Measurements from ENCODE around the gene SFT2D1. TPM values are rescaled to one million over a fixed set of nuclear protein-coding genes. Genes with fewer than 3 reads are reported as not detected.

SFT2D1 gene
- total RNA-seq, 1 donor from 2014 or later = 29.1 TPM

DNA sequence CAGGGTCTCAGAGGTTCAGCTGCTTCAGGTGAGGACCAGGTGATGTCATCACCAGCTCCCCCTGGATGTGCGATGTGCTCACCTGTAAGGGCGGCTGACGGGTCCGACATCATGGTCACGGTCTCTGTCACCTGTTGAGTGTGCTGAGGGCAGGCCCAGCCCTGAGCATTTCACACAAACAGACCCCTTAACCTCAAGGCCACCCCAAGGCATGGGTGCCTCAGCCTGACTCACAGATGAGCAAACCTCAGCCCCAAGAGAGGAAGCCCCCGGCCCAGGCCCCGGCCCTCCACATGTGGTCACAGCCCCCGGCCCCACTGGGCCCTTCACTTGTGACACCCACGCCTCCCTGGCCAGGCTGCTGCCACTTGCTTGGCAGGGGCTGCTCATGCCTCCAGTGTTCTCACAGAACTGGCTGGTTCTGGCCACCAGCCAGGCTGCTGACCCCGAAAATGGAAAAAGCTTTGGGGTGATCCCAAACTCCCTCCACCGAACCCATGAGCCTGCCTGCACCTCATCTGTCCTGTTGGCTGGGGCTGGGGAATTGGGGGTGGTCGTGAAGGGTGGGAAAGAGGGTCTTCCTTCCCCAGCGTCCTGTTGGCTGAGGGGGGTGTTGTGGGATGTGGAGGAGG, 67.5 kb downstream of the SFT2D1 start:
- DNase-seq (ENCODE audit: low spot score) = no peak
- no peaks in the 10 kb centered on the region for H3K9me3 Mint-ChIP-seq (ENCODE audit: unreplicated experiment)
- H3K4me3 Mint-ChIP-seq (ENCODE audit: unreplicated experiment) = no peak overlapping the region
- TF ChIP-seq, protein P1, sequence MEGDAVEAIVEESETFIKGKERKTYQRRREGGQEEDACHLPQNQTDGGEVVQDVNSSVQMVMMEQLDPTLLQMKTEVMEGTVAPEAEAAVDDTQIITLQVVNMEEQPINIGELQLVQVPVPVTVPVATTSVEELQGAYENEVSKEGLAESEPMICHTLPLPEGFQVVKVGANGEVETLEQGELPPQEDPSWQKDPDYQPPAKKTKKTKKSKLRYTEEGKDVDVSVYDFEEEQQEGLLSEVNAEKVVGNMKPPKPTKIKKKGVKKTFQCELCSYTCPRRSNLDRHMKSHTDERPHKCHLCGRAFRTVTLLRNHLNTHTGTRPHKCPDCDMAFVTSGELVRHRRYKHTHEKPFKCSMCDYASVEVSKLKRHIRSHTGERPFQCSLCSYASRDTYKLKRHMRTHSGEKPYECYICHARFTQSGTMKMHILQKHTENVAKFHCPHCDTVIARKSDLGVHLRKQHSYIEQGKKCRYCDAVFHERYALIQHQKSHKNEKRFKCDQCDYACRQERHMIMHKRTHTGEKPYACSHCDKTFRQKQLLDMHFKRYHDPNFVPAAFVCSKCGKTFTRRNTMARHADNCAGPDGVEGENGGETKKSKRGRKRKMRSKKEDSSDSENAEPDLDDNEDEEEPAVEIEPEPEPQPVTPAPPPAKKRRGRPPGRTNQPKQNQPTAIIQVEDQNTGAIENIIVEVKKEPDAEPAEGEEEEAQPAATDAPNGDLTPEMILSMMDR (IDR thresholded peaks at IDR 0.05; ENCODE audit: unreplicated experiment) = no peak
- H3K27me3 Mint-ChIP-seq (ENCODE audit: unreplicated experiment) = peaks cover 3% of the 10 kb centered on the region
- no peaks in the 10 kb centered on the region for H3K36me3 Mint-ChIP-seq (ENCODE audit: low read depth, unreplicated experiment)
- H3K4me1 Mint-ChIP-seq (ENCODE audit: unreplicated experiment) = peaks cover 6% of the 10 kb centered on the region
- no peak overlapping the region for H3K27ac Mint-ChIP-seq (ENCODE audit: unreplicated experiment)

GRCh38 chr6:166274163-166274562, 68.2 kb downstream of the SFT2D1 start:
- H3K36me3 Mint-ChIP-seq (ENCODE audit: low read depth, unreplicated experiment) = no peaks in the 10 kb centered on the region
- no peak overlapping the region for H3K27ac Mint-ChIP-seq (ENCODE audit: unreplicated experiment)

GRCh38 chr6:166271376-166271765, 71.0 kb downstream of the SFT2D1 start:
- no peak for DNase-seq (ENCODE audit: low spot score)
- Mint-ChIP-seq H3K9me3 (ENCODE audit: unreplicated experiment) (no peaks in the 10 kb centered on the region), H3K36me3 (ENCODE audit: low read depth, unreplicated experiment) (no peaks in the 10 kb centered on the region), H3K4me1 (ENCODE audit: unreplicated experiment) (peaks cover 26% of the 10 kb centered on the region), H3K27me3 (ENCODE audit: unreplicated experiment) (peaks cover 6% of the 10 kb centered on the region), H3K4me3 (ENCODE audit: unreplicated experiment) (no peak overlapping the region), H3K27ac (ENCODE audit: unreplicated experiment) (no peak overlapping the region)
- TF ChIP-seq, protein P1 (IDR thresholded peaks at IDR 0.05; ENCODE audit: unreplicated experiment) = no peak

More at GRCh38 chr6:166274163-166274562, 68.2 kb downstream of the SFT2D1 start:
- TF ChIP-seq, protein P1 (IDR thresholded peaks at IDR 0.05; ENCODE audit: unreplicated experiment) = no peak
- no peak for DNase-seq (ENCODE audit: low spot score)
- Mint-ChIP-seq H3K9me3 (ENCODE audit: unreplicated experiment) (no peaks in the 10 kb centered on the region), H3K4me1 (ENCODE audit: unreplicated experiment) (peaks cover 10% of the 10 kb centered on the region), H3K27me3 (ENCODE audit: unreplicated experiment) (peaks cover 6% of the 10 kb centered on the region), H3K4me3 (ENCODE audit: unreplicated experiment) (no peak overlapping the region)

DNA sequence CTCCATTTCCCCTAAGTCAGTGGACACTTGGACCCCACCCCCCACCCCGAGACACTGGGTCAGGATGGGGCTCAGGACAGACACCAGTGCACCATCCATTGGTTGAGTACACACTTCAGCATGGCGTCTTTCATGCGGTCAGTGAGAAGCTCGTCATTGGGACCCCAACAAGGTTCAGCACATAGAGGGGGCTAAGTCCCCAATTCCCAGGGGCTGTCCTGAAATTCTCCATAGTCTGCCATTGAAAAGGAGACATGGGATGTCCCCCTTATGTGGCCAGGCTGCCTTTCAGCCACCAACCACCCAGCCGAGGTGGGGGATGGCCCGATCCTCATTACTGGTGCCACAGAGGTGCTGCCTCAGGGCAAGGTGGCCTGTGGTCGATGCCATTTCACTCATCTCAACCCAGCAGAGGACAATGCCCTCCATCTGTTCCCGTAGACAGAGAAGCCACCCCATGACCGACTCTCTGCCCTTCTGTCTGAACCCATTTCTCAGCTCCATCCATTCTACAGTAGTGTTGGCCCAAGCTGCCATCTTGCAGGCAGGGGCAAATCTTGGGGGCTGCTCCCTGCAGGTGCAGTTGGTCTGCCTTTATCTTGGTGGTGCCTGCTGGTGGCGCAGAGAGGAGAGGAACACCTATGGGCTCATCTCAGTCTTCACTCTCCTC, 71.5 kb downstream of the SFT2D1 start:
- TF ChIP-seq, protein P1 (IDR thresholded peaks at IDR 0.05; ENCODE audit: unreplicated experiment) = no peak
- H3K27me3 Mint-ChIP-seq (ENCODE audit: unreplicated experiment) = peaks cover 6% of the 10 kb centered on the region
- H3K4me3 Mint-ChIP-seq (ENCODE audit: unreplicated experiment) = no peak overlapping the region
- peaks cover 22% of the 10 kb centered on the region for H3K4me1 Mint-ChIP-seq (ENCODE audit: unreplicated experiment)
- H3K36me3 Mint-ChIP-seq (ENCODE audit: low read depth, unreplicated experiment) = no peaks in the 10 kb centered on the region
- DNase-seq (ENCODE audit: low spot score) = no peak
- H3K9me3 Mint-ChIP-seq (ENCODE audit: unreplicated experiment) = no peaks in the 10 kb centered on the region
- H3K27ac Mint-ChIP-seq (ENCODE audit: unreplicated experiment) = no peak overlapping the region

Other genes with a start within 250 kb of the SFT2D1 start
- gene TBXT, start 174.7 kb downstream of the SFT2D1 start, total RNA-seq (ENCODE audit: unreplicated experiment) = 44.8 TPM
- gene PRR18, start 34.2 kb downstream of the SFT2D1 start, total RNA-seq (ENCODE audit: unreplicated experiment) = 1.1 TPM
- gene MPC1, start 40.4 kb upstream of the SFT2D1 start, total RNA-seq (ENCODE audit: unreplicated experiment) = 23.7 TPM
- 4.9 TPM for gene RAMACL, start 244.1 kb upstream of the SFT2D1 start, total RNA-seq (ENCODE audit: unreplicated experiment)